HepG2 (cell line): Measurements from ENCODE around the gene NEDD8. TPM values are rescaled to one million over a fixed set of nuclear protein-coding genes. Genes with fewer than 3 reads are reported as not detected.
A peak's percentile ranks its signal among the peaks of the same experiment; 100 is the strongest.

Experiments used
- ATF7-NPFF ChIP-seq: sonication (generic); formaldehyde crosslinking; IDR thresholded peaks from 2 replicates; pipeline ENCODE4 v1.8.1; 2023; ENCODE audit warnings: mild to moderate bottlenecking, low read depth, missing genetic modification reagents, moderate library complexity
- BORCS8-MEF2B ChIP-seq: sonication (generic); formaldehyde crosslinking; IDR thresholded peaks from 2 replicates; pipeline ENCODE4 v1.8.0; 2022; ENCODE audit warnings: mild to moderate bottlenecking, missing genetic modification reagents
- HOXA5 ChIP-seq: sonication (generic); formaldehyde crosslinking; IDR thresholded peaks from 2 replicates; pipeline ENCODE4 v1.4.0; 2020; ENCODE audit warnings: missing genetic modification reagents
- KDM5A ChIP-seq: fragments of 200-600 bp; sonication (generic); IDR thresholded peaks from 2 replicates; pipeline ENCODE4 v1.7.0; 2018; ENCODE audit warnings: antibody characterized with exemption, mild to moderate bottlenecking, low read length, borderline replicate concordance
- MTA3 ChIP-seq: sonication (generic); formaldehyde crosslinking; IDR thresholded peaks from 2 replicates; pipeline ENCODE4 v1.4.0; 2020; ENCODE audit warnings: missing genetic modification reagents
- ZNF20 ChIP-seq: sonication (generic); formaldehyde crosslinking; IDR thresholded peaks from 2 replicates; pipeline ENCODE4 v1.4.0; 2020; ENCODE audit warnings: mild to moderate bottlenecking, moderate library complexity, missing genetic modification reagents
- ZNF564 ChIP-seq: sonication (generic); formaldehyde crosslinking; IDR thresholded peaks from 2 replicates; pipeline ENCODE4 v1.8.1; 2023; ENCODE audit warnings: mild to moderate bottlenecking, missing genetic modification reagents
- ZNF737 ChIP-seq: sonication (generic); formaldehyde crosslinking; IDR thresholded peaks from 2 replicates; pipeline ENCODE4 v1.5.0; 2020; ENCODE audit warnings: missing genetic modification reagents, mild to moderate bottlenecking, borderline replicate concordance
- polyA plus RNA-seq, 8 experiments: library from polyadenylated mRNA; depleted of rRNA in 3 of 8; stranded (reverse) in 7 of 8; unstranded in 1 of 8; fragments of >200 nt; fragmentation: Illumina TruSeq in 4 of 8; extraction: Trizol in 4 of 8; gene quantifications; 2 replicates each; pipeline versions ENCODE4 v1.2.1 to v1.2.3, GENCODE V29; 2011 to 2016; ENCODE audit warnings: low read depth in 4 of 8, missing spikeins in 1 of 8, mixed read lengths in 1 of 8; ENCODE audit not compliant: insufficient read depth in 1 of 8
- total RNA-seq, 5 experiments: library from RNA; depleted of rRNA; stranded (reverse); fragments of >200 nt; fragmentation: Illumina TruSeq; extraction: Trizol; gene quantifications; 2 replicates each; pipeline ENCODE4 v1.2.3, GENCODE V29; 2016; ENCODE audit warnings: low read depth in 1 of 5
- TF ChIP-seq, protein P1 (sequence below): sonication (generic); formaldehyde crosslinking; IDR thresholded peaks from 2 replicates; pipeline ENCODE4 v1.4.0; 2020; ENCODE audit warnings: missing genetic modification reagents, borderline replicate concordance
- TF ChIP-seq, protein P2 (sequence below): sonication (generic); formaldehyde crosslinking; IDR thresholded peaks from 2 replicates; pipeline ENCODE4 v1.4.0; 2020; ENCODE audit warnings: missing genetic modification reagents
- TF ChIP-seq, protein P3 (sequence below): sonication (generic); IDR thresholded peaks from 2 replicates; pipeline ENCODE4 v1.6.1; 2016; ENCODE audit warnings: low read depth, borderline replicate concordance
- TF ChIP-seq, protein P4 (sequence below): sonication (generic); formaldehyde crosslinking; conservative IDR thresholded peaks from 2 replicates; pipeline ENCODE4 v1.8.0; 2022; ENCODE audit warnings: missing genetic modification reagents
- TF ChIP-seq, protein P5 (sequence below): sonication (generic); formaldehyde crosslinking; IDR thresholded peaks from 2 replicates; pipeline ENCODE4 v1.5.1; 2020; ENCODE audit warnings: mild to moderate bottlenecking, missing genetic modification reagents, borderline replicate concordance
- TF ChIP-seq, protein P6 (sequence below): sonication (generic); formaldehyde crosslinking; IDR thresholded peaks from 2 replicates; pipeline ENCODE4 v1.8.1; 2023; ENCODE audit warnings: missing genetic modification reagents, inconsistent platforms, borderline replicate concordance
- TF ChIP-seq, protein P7 (sequence below): sonication (generic); formaldehyde crosslinking; IDR thresholded peaks from 2 replicates; pipeline ENCODE4 v1.4.0; 2020; ENCODE audit warnings: missing genetic modification reagents

The NEDD8 gene
- total and polyA plus RNA-seq, 2 of the 13 experiments (the other 11 are each of a cell fraction or from before 2014, with no cell fraction given) = 535 to 713 TPM

DNA sequence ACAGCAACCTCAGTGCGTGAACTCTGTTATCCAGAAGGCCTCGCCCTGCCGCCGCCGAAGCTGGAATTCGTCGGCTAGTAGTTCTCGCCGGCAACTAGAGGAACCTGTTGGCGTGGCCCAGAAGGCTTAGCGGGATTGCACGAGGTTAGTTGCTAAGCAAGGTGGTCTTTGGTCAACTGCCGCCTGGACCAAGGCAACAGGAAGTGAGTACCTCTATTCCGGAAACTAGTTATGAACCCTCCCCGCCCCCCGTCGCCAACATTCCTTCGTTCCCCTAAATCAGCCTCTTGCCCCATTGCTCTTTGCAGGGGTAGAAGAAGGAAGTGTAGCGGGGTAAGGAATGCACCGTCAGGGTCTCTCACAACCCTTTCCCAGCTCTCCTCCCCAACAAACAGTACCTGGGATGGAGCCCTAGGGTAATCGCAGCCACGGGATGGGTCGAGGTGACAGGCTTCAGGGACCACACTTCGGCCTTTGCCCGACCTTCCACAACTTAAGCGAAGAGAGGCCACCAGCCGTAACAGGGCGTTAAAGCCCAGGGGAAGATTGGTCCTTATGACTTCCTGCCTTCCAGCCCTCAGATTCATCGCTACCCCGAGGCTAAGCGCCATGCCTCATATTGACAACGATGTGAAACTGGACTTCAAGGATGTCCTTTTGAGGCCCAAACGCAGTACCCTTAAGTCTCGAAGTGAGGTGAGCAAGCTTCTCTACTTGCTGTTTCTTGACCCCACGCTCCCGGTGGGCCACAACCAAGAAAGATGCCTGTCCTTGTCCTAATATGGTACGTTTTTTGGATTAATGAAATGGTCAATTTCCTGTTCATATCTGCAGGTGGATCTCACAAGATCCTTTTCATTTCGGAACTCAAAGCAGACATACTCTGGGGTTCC is 724 bp upstream of the NEDD8 start, which contains the start of gene GMPR2 (continued):
- TF ChIP-seq, protein P1, sequence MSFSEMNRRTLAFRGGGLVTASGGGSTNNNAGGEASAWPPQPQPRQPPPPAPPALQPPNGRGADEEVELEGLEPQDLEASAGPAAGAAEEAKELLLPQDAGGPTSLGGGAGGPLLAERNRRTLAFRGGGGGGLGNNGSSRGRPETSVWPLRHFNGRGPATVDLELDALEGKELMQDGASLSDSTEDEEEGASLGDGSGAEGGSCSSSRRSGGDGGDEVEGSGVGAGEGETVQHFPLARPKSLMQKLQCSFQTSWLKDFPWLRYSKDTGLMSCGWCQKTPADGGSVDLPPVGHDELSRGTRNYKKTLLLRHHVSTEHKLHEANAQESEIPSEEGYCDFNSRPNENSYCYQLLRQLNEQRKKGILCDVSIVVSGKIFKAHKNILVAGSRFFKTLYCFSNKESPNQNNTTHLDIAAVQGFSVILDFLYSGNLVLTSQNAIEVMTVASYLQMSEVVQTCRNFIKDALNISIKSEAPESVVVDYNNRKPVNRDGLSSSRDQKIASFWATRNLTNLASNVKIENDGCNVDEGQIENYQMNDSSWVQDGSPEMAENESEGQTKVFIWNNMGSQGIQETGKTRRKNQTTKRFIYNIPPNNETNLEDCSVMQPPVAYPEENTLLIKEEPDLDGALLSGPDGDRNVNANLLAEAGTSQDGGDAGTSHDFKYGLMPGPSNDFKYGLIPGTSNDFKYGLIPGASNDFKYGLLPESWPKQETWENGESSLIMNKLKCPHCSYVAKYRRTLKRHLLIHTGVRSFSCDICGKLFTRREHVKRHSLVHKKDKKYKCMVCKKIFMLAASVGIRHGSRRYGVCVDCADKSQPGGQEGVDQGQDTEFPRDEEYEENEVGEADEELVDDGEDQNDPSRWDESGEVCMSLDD (CRISPR knock-in tag) = peak; percentile 42; the same call in 1 of the 2 replicates
- TF ChIP-seq, protein P2, sequence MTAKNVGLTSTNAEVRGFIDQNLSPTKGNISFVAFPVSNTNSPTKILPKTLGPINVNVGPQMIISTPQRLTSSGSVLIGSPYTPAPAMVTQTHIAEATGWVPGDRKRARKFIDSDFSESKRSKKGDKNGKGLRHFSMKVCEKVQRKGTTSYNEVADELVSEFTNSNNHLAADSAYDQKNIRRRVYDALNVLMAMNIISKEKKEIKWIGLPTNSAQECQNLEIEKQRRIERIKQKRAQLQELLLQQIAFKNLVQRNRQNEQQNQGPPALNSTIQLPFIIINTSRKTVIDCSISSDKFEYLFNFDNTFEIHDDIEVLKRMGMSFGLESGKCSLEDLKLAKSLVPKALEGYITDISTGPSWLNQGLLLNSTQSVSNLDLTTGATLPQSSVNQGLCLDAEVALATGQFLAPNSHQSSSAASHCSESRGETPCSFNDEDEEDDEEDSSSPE (CRISPR knock-in tag) = peak; percentile 84
- TF ChIP-seq HOXA5 (CRISPR knock-in tag) (peak; percentile 96), KDM5A (peak; percentile 94; the same call in 1 of the 2 replicates), ZNF737 (CRISPR knock-in tag) (peak; percentile 7), ZNF20 (CRISPR knock-in tag) (0 out of 2 replicates have a peak, but pooled peaks have one; percentile 17), ZNF564 (CRISPR knock-in tag) (0 out of 2 replicates have a peak, but pooled peaks have one; percentile 49), MTA3 (CRISPR knock-in tag) (0 out of 2 replicates have a peak, but pooled peaks have one; percentile 54), BORCS8-MEF2B (CRISPR knock-in tag) (peak; percentile 74), ATF7-NPFF (peak; percentile 86; the same call in 1 of the 2 replicates)
- TF ChIP-seq, protein P3, sequence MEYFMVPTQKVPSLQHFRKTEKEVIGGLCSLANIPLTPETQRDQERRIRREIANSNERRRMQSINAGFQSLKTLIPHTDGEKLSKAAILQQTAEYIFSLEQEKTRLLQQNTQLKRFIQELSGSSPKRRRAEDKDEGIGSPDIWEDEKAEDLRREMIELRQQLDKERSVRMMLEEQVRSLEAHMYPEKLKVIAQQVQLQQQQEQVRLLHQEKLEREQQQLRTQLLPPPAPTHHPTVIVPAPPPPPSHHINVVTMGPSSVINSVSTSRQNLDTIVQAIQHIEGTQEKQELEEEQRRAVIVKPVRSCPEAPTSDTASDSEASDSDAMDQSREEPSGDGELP = peak; percentile 43; the same call in 1 of the 2 replicates
- TF ChIP-seq, protein P4, sequence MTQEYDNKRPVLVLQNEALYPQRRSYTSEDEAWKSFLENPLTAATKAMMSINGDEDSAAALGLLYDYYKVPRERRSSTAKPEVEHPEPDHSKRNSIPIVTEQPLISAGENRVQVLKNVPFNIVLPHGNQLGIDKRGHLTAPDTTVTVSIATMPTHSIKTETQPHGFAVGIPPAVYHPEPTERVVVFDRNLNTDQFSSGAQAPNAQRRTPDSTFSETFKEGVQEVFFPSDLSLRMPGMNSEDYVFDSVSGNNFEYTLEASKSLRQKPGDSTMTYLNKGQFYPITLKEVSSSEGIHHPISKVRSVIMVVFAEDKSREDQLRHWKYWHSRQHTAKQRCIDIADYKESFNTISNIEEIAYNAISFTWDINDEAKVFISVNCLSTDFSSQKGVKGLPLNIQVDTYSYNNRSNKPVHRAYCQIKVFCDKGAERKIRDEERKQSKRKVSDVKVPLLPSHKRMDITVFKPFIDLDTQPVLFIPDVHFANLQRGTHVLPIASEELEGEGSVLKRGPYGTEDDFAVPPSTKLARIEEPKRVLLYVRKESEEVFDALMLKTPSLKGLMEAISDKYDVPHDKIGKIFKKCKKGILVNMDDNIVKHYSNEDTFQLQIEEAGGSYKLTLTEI = no peak
- TF ChIP-seq, protein P5, sequence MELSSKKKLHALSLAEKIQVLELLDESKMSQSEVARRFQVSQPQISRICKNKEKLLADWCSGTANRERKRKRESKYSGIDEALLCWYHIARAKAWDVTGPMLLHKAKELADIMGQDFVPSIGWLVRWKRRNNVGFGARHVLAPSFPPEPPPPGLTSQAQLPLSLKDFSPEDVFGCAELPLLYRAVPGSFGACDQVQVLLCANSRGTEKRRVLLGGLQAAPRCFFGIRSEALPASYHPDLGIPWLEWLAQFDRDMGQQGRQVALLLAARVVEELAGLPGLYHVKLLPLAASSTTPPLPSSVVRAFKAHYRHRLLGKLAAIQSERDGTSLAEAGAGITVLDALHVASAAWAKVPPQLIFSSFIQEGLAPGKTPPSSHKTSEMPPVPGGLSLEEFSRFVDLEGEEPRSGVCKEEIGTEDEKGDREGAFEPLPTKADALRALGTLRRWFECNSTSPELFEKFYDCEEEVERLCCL (CRISPR knock-in tag) = peak; percentile 90; the same call in 1 of the 2 replicates
- TF ChIP-seq, protein P6, sequence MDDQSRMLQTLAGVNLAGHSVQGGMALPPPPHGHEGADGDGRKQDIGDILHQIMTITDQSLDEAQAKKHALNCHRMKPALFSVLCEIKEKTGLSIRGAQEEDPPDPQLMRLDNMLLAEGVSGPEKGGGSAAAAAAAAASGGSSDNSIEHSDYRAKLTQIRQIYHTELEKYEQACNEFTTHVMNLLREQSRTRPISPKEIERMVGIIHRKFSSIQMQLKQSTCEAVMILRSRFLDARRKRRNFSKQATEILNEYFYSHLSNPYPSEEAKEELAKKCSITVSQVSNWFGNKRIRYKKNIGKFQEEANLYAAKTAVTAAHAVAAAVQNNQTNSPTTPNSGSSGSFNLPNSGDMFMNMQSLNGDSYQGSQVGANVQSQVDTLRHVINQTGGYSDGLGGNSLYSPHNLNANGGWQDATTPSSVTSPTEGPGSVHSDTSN (CRISPR knock-in tag) = peak; percentile 87
- TF ChIP-seq, protein P7, sequence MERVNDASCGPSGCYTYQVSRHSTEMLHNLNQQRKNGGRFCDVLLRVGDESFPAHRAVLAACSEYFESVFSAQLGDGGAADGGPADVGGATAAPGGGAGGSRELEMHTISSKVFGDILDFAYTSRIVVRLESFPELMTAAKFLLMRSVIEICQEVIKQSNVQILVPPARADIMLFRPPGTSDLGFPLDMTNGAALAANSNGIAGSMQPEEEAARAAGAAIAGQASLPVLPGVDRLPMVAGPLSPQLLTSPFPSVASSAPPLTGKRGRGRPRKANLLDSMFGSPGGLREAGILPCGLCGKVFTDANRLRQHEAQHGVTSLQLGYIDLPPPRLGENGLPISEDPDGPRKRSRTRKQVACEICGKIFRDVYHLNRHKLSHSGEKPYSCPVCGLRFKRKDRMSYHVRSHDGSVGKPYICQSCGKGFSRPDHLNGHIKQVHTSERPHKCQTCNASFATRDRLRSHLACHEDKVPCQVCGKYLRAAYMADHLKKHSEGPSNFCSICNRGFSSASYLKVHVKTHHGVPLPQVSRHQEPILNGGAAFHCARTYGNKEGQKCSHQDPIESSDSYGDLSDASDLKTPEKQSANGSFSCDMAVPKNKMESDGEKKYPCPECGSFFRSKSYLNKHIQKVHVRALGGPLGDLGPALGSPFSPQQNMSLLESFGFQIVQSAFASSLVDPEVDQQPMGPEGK = peak; percentile 74; the same call in 1 of the 2 replicates
